H9 (cell line): ENCODE results near the gene IL5. TPM values are rescaled to one million over a fixed set of nuclear protein-coding genes. Genes with fewer than 3 reads are reported as not detected.

ENCODE experiments used
- DNase-seq: peaks from one replicate; pipeline ENCODE4 v3.0.0-alpha.2; 2017
- H2AFZ ChIP-seq: one replicate; pipeline ENCODE4 v1.6.1; 2013; ENCODE audit warnings: mild to moderate bottlenecking, low read length, control low read depth, moderate library complexity
- H2AK5ac ChIP-seq: 2 replicates; pipeline ENCODE4 v1.6.1; 2013; ENCODE audit warnings: low read length, control low read depth, mixed read lengths; ENCODE audit not compliant: insufficient read length
- H2BK120ac ChIP-seq: one replicate; pipeline ENCODE4 v1.6.1; 2013; ENCODE audit warnings: low read depth, mild to moderate bottlenecking, low read length, control low read depth, inconsistent platforms; ENCODE audit not compliant: poor library complexity, severe bottlenecking
- H2BK12ac ChIP-seq: 2 replicates; pipeline ENCODE4 v1.6.1; 2013; ENCODE audit warnings: low read length, control low read depth, mixed read lengths, low read depth; ENCODE audit not compliant: insufficient read length
- H2BK15ac ChIP-seq: 2 replicates; pipeline ENCODE4 v1.6.1; 2013; ENCODE audit warnings: low read depth, low read length, control low read depth
- H2BK20ac ChIP-seq: one replicate; pipeline ENCODE4 v1.6.1; 2013; ENCODE audit warnings: low read depth, mild to moderate bottlenecking, low read length, control low read depth, inconsistent platforms; ENCODE audit not compliant: poor library complexity, severe bottlenecking
- H2BK5ac ChIP-seq: 2 replicates; pipeline ENCODE4 v1.6.1; 2013; ENCODE audit warnings: low read length, control low read depth, mixed read lengths; ENCODE audit not compliant: insufficient read length
- H3K14ac ChIP-seq: 2 replicates; pipeline ENCODE4 v1.6.1; 2013; ENCODE audit warnings: low read length, control low read depth; ENCODE audit not compliant: insufficient read depth
- H3K18ac ChIP-seq: 2 replicates; pipeline ENCODE4 v1.6.1; 2013; ENCODE audit warnings: low read depth, mild to moderate bottlenecking, mixed read lengths, low read length, control low read depth; ENCODE audit not compliant: insufficient read length
- H3K23ac ChIP-seq: 2 replicates; pipeline ENCODE4 v1.6.1; 2013; ENCODE audit warnings: low read length, control low read depth, mixed read lengths, low read depth; ENCODE audit not compliant: insufficient read length
- H3K23me2 ChIP-seq: 2 replicates; pipeline ENCODE4 v1.6.1; 2013; ENCODE audit warnings: low read depth, mild to moderate bottlenecking, mixed read lengths, low read length, control low read depth; ENCODE audit not compliant: insufficient read length, poor library complexity, severe bottlenecking
- H3K27ac ChIP-seq: 2 replicates; pipeline ENCODE4 v1.5.1; 2013; ENCODE audit warnings: low read length, control low read depth, mixed read lengths, low read depth; ENCODE audit not compliant: insufficient read length
- H3K27me3 ChIP-seq: 2 replicates; pipeline ENCODE4 v1.6.1; 2013; ENCODE audit warnings: low read length, control low read depth, inconsistent platforms; ENCODE audit not compliant: insufficient read depth
- H3K4ac ChIP-seq: 2 replicates; pipeline ENCODE4 v1.6.1; 2013; ENCODE audit warnings: low read depth, mild to moderate bottlenecking, control low read depth, inconsistent platforms, low read length, moderate library complexity
- H3K4me1 ChIP-seq: 2 replicates; pipeline ENCODE4 v1.6.1; 2013; ENCODE audit warnings: low read length, control low read depth, inconsistent platforms; ENCODE audit not compliant: insufficient read depth
- H3K4me2 ChIP-seq: 2 replicates; pipeline ENCODE4 v1.6.1; 2013; ENCODE audit warnings: low read length, control low read depth, mixed read lengths; ENCODE audit not compliant: insufficient read length, insufficient read depth
- H3K56ac ChIP-seq: 2 replicates; pipeline ENCODE4 v1.6.1; 2013; ENCODE audit warnings: low read depth, mild to moderate bottlenecking, mixed read lengths, low read length, control low read depth; ENCODE audit not compliant: insufficient read length
- H3K79me1 ChIP-seq: 2 replicates; pipeline ENCODE4 v1.6.1; 2013; ENCODE audit warnings: low read depth, mild to moderate bottlenecking, moderate library complexity, low read length, control low read depth, inconsistent platforms; ENCODE audit not compliant: insufficient read depth, poor library complexity, severe bottlenecking
- H3K79me2 ChIP-seq: 2 replicates; pipeline ENCODE4 v1.6.1; 2013; ENCODE audit warnings: low read length, control low read depth, inconsistent platforms; ENCODE audit not compliant: insufficient read depth
- H3K9ac ChIP-seq: 2 replicates; pipeline ENCODE4 v1.6.1; 2013; ENCODE audit warnings: low read length, control low read depth, mixed read lengths; ENCODE audit not compliant: insufficient read length; ENCODE audit errors: extremely low read depth
- H3K9me3 ChIP-seq: one replicate; pipeline ENCODE4 v1.6.1; 2013; ENCODE audit warnings: low read depth, low read length, inconsistent platforms; ENCODE audit not compliant: control insufficient read depth
- H3T11ph ChIP-seq: one replicate; pipeline ENCODE4 v1.6.1; 2013; ENCODE audit warnings: mild to moderate bottlenecking, low read length, control low read depth, inconsistent platforms
- H4K20me1 ChIP-seq: one replicate; pipeline ENCODE4 v1.6.1; 2013; ENCODE audit not compliant: control insufficient read depth, insufficient read length, insufficient read depth
- H4K5ac ChIP-seq: 2 replicates; pipeline ENCODE4 v1.6.1; 2013; ENCODE audit warnings: low read depth, mild to moderate bottlenecking, mixed read lengths, low read length, control low read depth; ENCODE audit not compliant: insufficient read length
- H4K8ac ChIP-seq: replicated peaks from 2 replicates; pipeline ENCODE4 v1.6.1; 2013; ENCODE audit warnings: low read length, control low read depth, mixed read lengths, low read depth; ENCODE audit not compliant: insufficient read length
- H4K91ac ChIP-seq: 2 replicates; pipeline ENCODE4 v1.6.1; 2013; ENCODE audit warnings: low read depth, mild to moderate bottlenecking, moderate library complexity, mixed read lengths, low read length, control low read depth; ENCODE audit not compliant: insufficient read length
- H3K27ac Mint-ChIP-seq, 3 experiments: 2 replicates in 2 of 3; 3 replicates in 1 of 3; pipeline ENCODE4 v1.8.0; 2020 to 2021; ENCODE audit warnings: mixed read lengths in 3 of 3, mild to moderate bottlenecking in 1 of 3, moderate library complexity in 1 of 3
- H3K27me3 Mint-ChIP-seq: 2 replicates; pipeline ENCODE4 v1.8.0; 2021; ENCODE audit warnings: low read depth, mild to moderate bottlenecking, moderate library complexity, mixed read lengths
- H3K36me3 Mint-ChIP-seq, 3 experiments: 2 replicates in 2 of 3; 3 replicates in 1 of 3; pipeline ENCODE4 v1.8.0; 2020 to 2021; ENCODE audit warnings: low read depth in 3 of 3, mixed read lengths in 3 of 3; ENCODE audit not compliant: insufficient read depth in 1 of 3
- H3K4me1 Mint-ChIP-seq, 2 experiments: 2 replicates each; pipeline ENCODE4 v1.8.0; 2020; ENCODE audit warnings: mixed read lengths in 2 of 2
- H3K4me3 Mint-ChIP-seq, 2 experiments: 2 replicates in 1 of 2; 3 replicates in 1 of 2; pipeline ENCODE4 v1.8.0; 2020 to 2021; ENCODE audit warnings: mild to moderate bottlenecking in 2 of 2, mixed read lengths in 2 of 2, moderate library complexity in 1 of 2
- H3K9me3 Mint-ChIP-seq, 2 experiments: 2 replicates in 1 of 2; 3 replicates in 1 of 2; pipeline ENCODE4 v1.8.0; 2020; ENCODE audit warnings: mild to moderate bottlenecking in 2 of 2, mixed read lengths in 2 of 2, moderate library complexity in 1 of 2
- CTCF ChIP-seq: fragments of 200-600 bp; sonication (generic); conservative IDR thresholded peaks from 3 replicates; pipeline ENCODE4 v1.8.0; 2021; ENCODE audit warnings: antibody characterized with exemption, mild to moderate bottlenecking
- WGBS: extraction: QIAGEN DNeasy Blood & Tissue Kit; methylation state at CpG from one replicate; pipeline ENCODE4 v1.1.7; 2013; ENCODE audit warnings: missing lambda C conversion rate, low lambda C conversion rate, mixed read lengths; ENCODE audit not compliant: insufficient read length; ENCODE audit errors: extremely low coverage; 5-methylcytosine and 5-hydroxymethylcytosine counted together
- total RNA-seq: library from RNA; stranded (reverse); gene quantifications from 2 replicates; pipeline ENCODE4 v1.2.1, GENCODE V29; 2021

IL5 gene
- total RNA-seq, 1 experiment from 2014 or later, result not detected

- Histone ChIP-seq H3K23ac (no peak overlapping the region), H2AK5ac (no peak overlapping the region), H3K27ac (no peak overlapping the region), H3K4me2 (no peak overlapping the region), H2AFZ (no peak overlapping the region), H2BK15ac (no peak overlapping the region), H3K79me2 (no peaks in the 10 kb centered on the region), H2BK120ac (no peak overlapping the region), H4K91ac (no peak overlapping the region), H3K79me1 (no peaks in the 10 kb centered on the region), H2BK12ac (no peak overlapping the region), H3K9me3 (no peaks in the 10 kb centered on the region), H3K14ac (no peak overlapping the region), H3K18ac (no peak overlapping the region), H3K4ac (no peak overlapping the region), H2BK5ac (no peak overlapping the region), H4K20me1 (no peaks in the 10 kb centered on the region), H3K27me3 (no peaks in the 10 kb centered on the region), H3K4me1 (no peaks in the 10 kb centered on the region), H4K8ac (no peak overlapping the region), H3K9ac (no peak overlapping the region), H2BK20ac (no peak overlapping the region), H3T11ph (no peak overlapping the region), H3K23me2 (no peaks in the 10 kb centered on the region), H4K5ac (no peak overlapping the region), H3K56ac (no peak overlapping the region)
- WGBS, result no CpG with 5 or more reads among the region's 1 CpG
- Mint-ChIP-seq H3K36me3 (peaks cover 0 to 52% (median 41%) of the 10 kb centered on the region in 3 experiments; a peak in 5 of 7 replicates), H3K4me1 (no peaks in the 10 kb centered on the region), H3K9me3 (no peaks in the 10 kb centered on the region), H3K27me3 (no peaks in the 10 kb centered on the region), H3K4me3 (no peak overlapping the region), H3K27ac (no peak overlapping the region; a peak in 1 of 7 replicates)
- TF ChIP-seq CTCF, result no peak
- DNase-seq, result no peak
Observed at GRCh38 chr5:132589467-132589866, 46.1 kb upstream of the IL5 start.
